ENCODE data around the gene RNF44.

- TF ChIP-seq CTCF (conservative IDR thresholded peaks at IDR 0.05; ENCODE audit: low read length): no peak
- no peak for TF ChIP-seq EZH2phosphoT487 (IDR thresholded peaks at IDR 0.05; ENCODE audit: borderline replicate concordance, low read depth, low read length)
These were observed at the start of gene RNF44 for GRCh38 chr5:176536902-176537553.
